Hepatocyte (in vitro differentiated cells): ENCODE data around the gene CENPP.

Source experiments
- CTCF ChIP-seq: fragments of 200-600 bp; sonication (generic); IDR thresholded peaks from 2 replicates; pipeline ENCODE4 v1.5.1; 2016; ENCODE audit warnings: antibody characterized with exemption, mild to moderate bottlenecking; ENCODE audit not compliant: poor library complexity
- EZH2phosphoT487 ChIP-seq: fragments of 200-600 bp; sonication (generic); IDR thresholded peaks from one replicate; pipeline ENCODE4 v1.6.1; 2018; ENCODE audit warnings: antibody characterized with exemption, mild to moderate bottlenecking, low read depth, moderate library complexity; ENCODE audit not compliant: unreplicated experiment, severe bottlenecking

- TF ChIP-seq CTCF (no peak), EZH2phosphoT487 (no peak)
These were observed 181.7 kb downstream of the CENPP start for GRCh38 chr9:92507496-92507895.
